ENCODE results near the gene TCAF2. TPM values are rescaled to one million over a fixed set of nuclear protein-coding genes. Genes with fewer than 3 reads are reported as not detected.

Gene TCAF2
- total RNA-seq, 1 donor from 2014 or later, result 1.2 TPM

Small RNA genes lying within 50 kb of the gene (small RNA-seq; reads per million reads assigned to genes)
- gene AC073264.2 (ENCODE audit: low replicate concordance) (not detected), gene RNU6-162P (ENCODE audit: low replicate concordance) (not detected)

Other genes starting within 250 kb of the TCAF2 start
- 27.1 TPM for gene ZYX, start 239.6 kb upstream of the TCAF2 start, total RNA-seq
- gene EPHA1, start 212.1 kb upstream of the TCAF2 start, total RNA-seq, result 16.2 TPM
- gene TAS2R60, start 177.5 kb upstream of the TCAF2 start, total RNA-seq, result not detected
- gene TAS2R41, start 143.1 kb upstream of the TCAF2 start, total RNA-seq, result not detected
- 5.9 TPM for gene CTAGE15, start 49.2 kb upstream of the TCAF2 start, total RNA-seq
- gene CTAGE6, start 136.7 kb downstream of the TCAF2 start, total RNA-seq, result 1.3 TPM

All from skin of body (tissue), 2 donors.